Measurements from ENCODE around the gene MRPL1. TPM values are rescaled to one million over a fixed set of nuclear protein-coding genes. Genes with fewer than 3 reads are reported as not detected.

MRPL1 gene
- total and polyA plus RNA-seq, 2 donors (not counting 3 experiments of a cell fraction or from before 2014, with no cell fraction given): 11.5 to 42.9 TPM

DNA sequence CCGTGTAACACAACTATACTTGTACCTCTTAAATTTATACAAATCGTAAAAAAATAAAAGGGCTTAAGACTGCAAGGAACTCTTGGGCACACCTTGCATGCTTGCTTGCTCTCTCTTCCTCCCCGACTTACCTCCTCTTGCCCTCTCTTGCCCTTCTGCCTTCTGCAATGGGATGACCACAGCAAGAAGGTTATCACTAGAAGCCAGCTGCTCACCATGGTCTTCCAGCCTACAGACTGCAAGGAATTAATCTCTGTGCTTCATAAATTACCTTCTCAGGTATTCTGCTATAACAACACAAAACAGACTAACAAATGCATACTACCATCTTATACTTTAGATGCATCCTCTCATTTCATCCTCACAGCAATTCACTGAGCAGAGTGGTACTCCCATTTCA lies 92.1 kb downstream of the MRPL1 start:
- dilution Hi-C loops (cut with MboI; ENCODE audit: extremely low pct_ligation_motif_present, low sequenced_read_pairs) (no loop called here), intact Hi-C loops (cut with micrococcal nuclease) (loop anchor here (10.0 kb wide), 1 partner anchor 910 kb away; no protein-coding TSS in a partner anchor)
- no peaks in the 10 kb centered on the region for H3K27me3 ChIP-seq (ENCODE audit: control insufficient read depth in 2 of 2, insufficient read depth in 2 of 2, low read length in 2 of 2)
- H3K9me3 ChIP-seq (replicated peaks; ENCODE audit: control insufficient read depth, insufficient read depth, low read length): no peaks in the 10 kb centered on the region
- H3K4me3 ChIP-seq (replicated peaks in 1 of 3; ENCODE audit: insufficient read depth in 1 of 3, low read depth in 1 of 3, low read length in 3 of 3): no peak overlapping the region
- peaks cover 0 to 4% of the 10 kb centered on the region in 2 experiments for H3K36me3 ChIP-seq (ENCODE audit: control insufficient read depth in 2 of 2, extremely low read depth in 1 of 2, insufficient read depth in 2 of 2, low read length in 2 of 2)
- H4K20me1 ChIP-seq (replicated peaks; ENCODE audit: control insufficient read depth, extremely low read depth, insufficient read depth, low read length): no peaks in the 10 kb centered on the region
- ChIA-PET POLR2A (no interaction called here), CTCF (no interaction called here)
- H3K4me1 ChIP-seq (ENCODE audit: control insufficient read depth, extremely low read depth, insufficient read depth, low read length): no peaks in the 10 kb centered on the region
- no peaks in the 10 kb centered on the region for H3K9me1 ChIP-seq (replicated peaks; ENCODE audit: control insufficient read depth, extremely low read depth, insufficient read depth, low read length)
- no peak overlapping the region for H3K9ac ChIP-seq (replicated peaks; ENCODE audit: extremely low read depth, insufficient read depth, low read length)
- no peak for FAIRE-seq
- H3K4me2 ChIP-seq (ENCODE audit: insufficient read depth, low read length): no peak overlapping the region
- no peak overlapping the region for H2AFZ ChIP-seq (ENCODE audit: low read depth, low read length)
- no TSS peak for BruUV-seq (replicated peaks)
- H3K79me2 ChIP-seq (ENCODE audit: control insufficient read depth, insufficient read depth, low read length): no peaks in the 10 kb centered on the region
- no peak for TF ChIP-seq MYC (IDR thresholded peaks at IDR 0.05; ENCODE audit: low read depth, low read length)
- TF ChIP-seq, protein P1, sequence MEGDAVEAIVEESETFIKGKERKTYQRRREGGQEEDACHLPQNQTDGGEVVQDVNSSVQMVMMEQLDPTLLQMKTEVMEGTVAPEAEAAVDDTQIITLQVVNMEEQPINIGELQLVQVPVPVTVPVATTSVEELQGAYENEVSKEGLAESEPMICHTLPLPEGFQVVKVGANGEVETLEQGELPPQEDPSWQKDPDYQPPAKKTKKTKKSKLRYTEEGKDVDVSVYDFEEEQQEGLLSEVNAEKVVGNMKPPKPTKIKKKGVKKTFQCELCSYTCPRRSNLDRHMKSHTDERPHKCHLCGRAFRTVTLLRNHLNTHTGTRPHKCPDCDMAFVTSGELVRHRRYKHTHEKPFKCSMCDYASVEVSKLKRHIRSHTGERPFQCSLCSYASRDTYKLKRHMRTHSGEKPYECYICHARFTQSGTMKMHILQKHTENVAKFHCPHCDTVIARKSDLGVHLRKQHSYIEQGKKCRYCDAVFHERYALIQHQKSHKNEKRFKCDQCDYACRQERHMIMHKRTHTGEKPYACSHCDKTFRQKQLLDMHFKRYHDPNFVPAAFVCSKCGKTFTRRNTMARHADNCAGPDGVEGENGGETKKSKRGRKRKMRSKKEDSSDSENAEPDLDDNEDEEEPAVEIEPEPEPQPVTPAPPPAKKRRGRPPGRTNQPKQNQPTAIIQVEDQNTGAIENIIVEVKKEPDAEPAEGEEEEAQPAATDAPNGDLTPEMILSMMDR (IDR thresholded peaks at IDR 0.05; ENCODE audit: extremely low read depth in 1 of 2, insufficient read depth in 1 of 2, low read depth in 1 of 2, low read length in 2 of 2): no peak
- TF ChIP-seq POLR2AphosphoS5 (IDR thresholded peaks at IDR 0.05; ENCODE audit: insufficient read depth, low read depth, low read length): no peak
- no peak for TF ChIP-seq POLR2A (IDR thresholded peaks at IDR 0.05; ENCODE audit: low read depth, low read length)
- no peak for DNase-seq (ENCODE audit: low read depth, low spot score)
- no peak overlapping the region for H3K27ac ChIP-seq (ENCODE audit: insufficient read depth, low read depth, low read length)

DNA sequence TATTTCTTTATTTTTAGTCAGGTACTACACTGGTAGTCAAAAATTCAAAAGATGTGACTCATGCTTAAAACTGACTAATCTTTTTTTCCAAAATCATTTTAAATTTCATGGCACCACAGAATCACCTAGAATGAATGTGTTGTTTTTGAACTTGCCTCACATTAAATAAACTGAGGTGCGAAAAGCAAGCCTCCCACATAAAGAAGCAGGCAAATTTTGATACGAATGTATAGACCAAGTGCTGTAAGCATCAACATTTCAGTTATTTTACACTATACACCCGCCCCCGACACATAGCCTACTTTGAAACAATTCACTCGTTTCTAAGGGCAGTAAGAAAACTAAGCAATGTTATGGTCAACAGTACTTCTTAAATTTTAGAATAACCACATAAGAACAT lies 94.3 kb downstream of the MRPL1 start:
- intact Hi-C loops (cut with micrococcal nuclease): loop anchor here (10.0 kb wide), 1 partner anchor 908 kb away; no protein-coding TSS in a partner anchor
- Histone ChIP-seq H3K4me2 (ENCODE audit: insufficient read depth, low read length) (no peak overlapping the region), H3K9me1 (replicated peaks; ENCODE audit: control insufficient read depth, extremely low read depth, insufficient read depth, low read length) (no peaks in the 10 kb centered on the region), H3K36me3 (ENCODE audit: control insufficient read depth in 2 of 2, extremely low read depth in 1 of 2, insufficient read depth in 2 of 2, low read length in 2 of 2) (peaks cover 0 to 4% of the 10 kb centered on the region in 2 experiments), H3K9ac (replicated peaks; ENCODE audit: extremely low read depth, insufficient read depth, low read length) (no peak overlapping the region), H3K27me3 (ENCODE audit: control insufficient read depth in 2 of 2, insufficient read depth in 2 of 2, low read length in 2 of 2) (no peaks in the 10 kb centered on the region), H4K20me1 (replicated peaks; ENCODE audit: control insufficient read depth, extremely low read depth, insufficient read depth, low read length) (no peaks in the 10 kb centered on the region), H2AFZ (ENCODE audit: low read depth, low read length) (no peak overlapping the region), H3K4me1 (ENCODE audit: control insufficient read depth, extremely low read depth, insufficient read depth, low read length) (no peaks in the 10 kb centered on the region), H3K4me3 (replicated peaks in 1 of 3; ENCODE audit: insufficient read depth in 1 of 3, low read depth in 1 of 3, low read length in 3 of 3) (no peak overlapping the region), H3K79me2 (ENCODE audit: control insufficient read depth, insufficient read depth, low read length) (no peaks in the 10 kb centered on the region), H3K9me3 (replicated peaks; ENCODE audit: control insufficient read depth, insufficient read depth, low read length) (no peaks in the 10 kb centered on the region), H3K27ac (ENCODE audit: insufficient read depth, low read depth, low read length) (no peak overlapping the region)
- BruUV-seq (replicated peaks): no TSS peak
- POLR2A ChIA-PET: no interaction called here
- no peak for DNase-seq (ENCODE audit: low read depth, low spot score)
- no peak for FAIRE-seq
- dilution Hi-C loops (cut with MboI; ENCODE audit: extremely low pct_ligation_motif_present, low sequenced_read_pairs): no loop called here
- TF ChIP-seq MYC (IDR thresholded peaks at IDR 0.05; ENCODE audit: low read depth, low read length): no peak
- TF ChIP-seq EZH2 (IDR thresholded peaks at IDR 0.05; ENCODE audit: borderline replicate concordance, low read depth, low read length, severe bottlenecking): no peak
- no peak for TF ChIP-seq POLR2AphosphoS5 (IDR thresholded peaks at IDR 0.05; ENCODE audit: insufficient read depth, low read depth, low read length)
- TF ChIP-seq, protein P1 (IDR thresholded peaks at IDR 0.05; ENCODE audit: extremely low read depth in 1 of 2, insufficient read depth in 1 of 2, low read depth in 1 of 2, low read length in 2 of 2): no peak
- TF ChIP-seq FOS (IDR thresholded peaks at IDR 0.05; ENCODE audit: borderline replicate concordance, insufficient read depth, low read length): no peak
- TF ChIP-seq POLR2A (IDR thresholded peaks at IDR 0.05; ENCODE audit: low read depth, low read length): no peak
- TF ChIP-seq JUN (IDR thresholded peaks at IDR 0.05; ENCODE audit: borderline replicate concordance, insufficient read depth, insufficient read length, low read depth): no peak
- no peak for TF ChIP-seq GATA2 (IDR thresholded peaks at IDR 0.05; ENCODE audit: insufficient read depth, insufficient read length, low read depth, low read length)
- TF ChIP-seq, protein P2, sequence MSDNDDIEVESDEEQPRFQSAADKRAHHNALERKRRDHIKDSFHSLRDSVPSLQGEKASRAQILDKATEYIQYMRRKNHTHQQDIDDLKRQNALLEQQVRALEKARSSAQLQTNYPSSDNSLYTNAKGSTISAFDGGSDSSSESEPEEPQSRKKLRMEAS (IDR thresholded peaks at IDR 0.05; ENCODE audit: insufficient read depth, insufficient read length): no peak
- CTCF ChIA-PET: interaction anchor here (1.3 kb wide), 1 partner anchor 561 kb away, joined by 4 read pairs; no protein-coding TSS in a partner anchor

All from endothelial cell of umbilical vein (primary cell).